Uterus (tissue), 2 donors: ENCODE results near the gene MAP2K6.

ENCODE experiments used
- POLR2A ChIP-seq, 2 donors: fragments of 450-650 bp; IDR thresholded peaks; one replicate each; pipeline ENCODE4 v1.6.1; 2016; ENCODE audit warnings: antibody characterized with exemption in 2 of 2, mild to moderate bottlenecking in 1 of 2, moderate library complexity in 1 of 2
- TF ChIP-seq, protein P1 (sequence below), 4 experiments: fragments of 200-600 bp in 2 of 4; fragments of 450-650 bp in 2 of 4; sonication (generic) in 2 of 4; IDR thresholded peaks; one replicate each; pipeline ENCODE4 v1.5.1; 2016 to 2019; ENCODE audit warnings: antibody characterized with exemption in 4 of 4, mild to moderate bottlenecking in 2 of 4, moderate library complexity in 1 of 4

DNA sequence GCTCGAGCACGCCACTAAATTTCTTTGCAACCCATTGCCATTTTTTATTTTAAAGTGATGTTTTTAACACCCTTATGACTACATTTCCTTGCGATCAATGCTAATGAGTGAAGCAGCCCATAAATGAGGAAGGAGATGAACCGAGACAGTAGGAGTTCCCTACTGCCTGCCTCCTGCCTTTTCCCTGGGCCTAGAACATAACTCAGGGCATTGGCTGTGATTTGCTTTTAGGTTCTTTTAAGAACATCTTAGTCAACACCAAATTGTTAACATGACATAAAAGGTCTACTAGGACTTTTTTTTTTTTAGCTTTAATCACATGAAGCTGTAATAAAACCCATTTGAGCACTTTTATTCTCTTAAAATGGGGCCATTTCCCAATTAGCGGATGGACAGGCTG lies 81.3 kb downstream of the MAP2K6 start:
- TF ChIP-seq, protein P1, sequence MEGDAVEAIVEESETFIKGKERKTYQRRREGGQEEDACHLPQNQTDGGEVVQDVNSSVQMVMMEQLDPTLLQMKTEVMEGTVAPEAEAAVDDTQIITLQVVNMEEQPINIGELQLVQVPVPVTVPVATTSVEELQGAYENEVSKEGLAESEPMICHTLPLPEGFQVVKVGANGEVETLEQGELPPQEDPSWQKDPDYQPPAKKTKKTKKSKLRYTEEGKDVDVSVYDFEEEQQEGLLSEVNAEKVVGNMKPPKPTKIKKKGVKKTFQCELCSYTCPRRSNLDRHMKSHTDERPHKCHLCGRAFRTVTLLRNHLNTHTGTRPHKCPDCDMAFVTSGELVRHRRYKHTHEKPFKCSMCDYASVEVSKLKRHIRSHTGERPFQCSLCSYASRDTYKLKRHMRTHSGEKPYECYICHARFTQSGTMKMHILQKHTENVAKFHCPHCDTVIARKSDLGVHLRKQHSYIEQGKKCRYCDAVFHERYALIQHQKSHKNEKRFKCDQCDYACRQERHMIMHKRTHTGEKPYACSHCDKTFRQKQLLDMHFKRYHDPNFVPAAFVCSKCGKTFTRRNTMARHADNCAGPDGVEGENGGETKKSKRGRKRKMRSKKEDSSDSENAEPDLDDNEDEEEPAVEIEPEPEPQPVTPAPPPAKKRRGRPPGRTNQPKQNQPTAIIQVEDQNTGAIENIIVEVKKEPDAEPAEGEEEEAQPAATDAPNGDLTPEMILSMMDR (IDR thresholded peaks at IDR 0.05), result no peak
- no peak for TF ChIP-seq POLR2A (IDR thresholded peaks at IDR 0.05)
